Skeletal muscle cell (primary cell): ENCODE measurements around the gene PDE3A.
"Not testable (repeated sequence)": the region's sequence is repeated elsewhere in the genome, so short reads cannot be mapped to it uniquely, and the experiment has no call there.

Source experiments
- DNase-seq: peaks from one replicate; pipeline ENCODE4 v3.0.0-alpha.2; 2010; ENCODE audit warnings: low read depth
- H3K4me3 ChIP-seq: 2 replicates; pipeline ENCODE4 v1.5.1; 2011; ENCODE audit warnings: low read depth, mild to moderate bottlenecking, control low read depth, low read length, moderate library complexity

The PDE3A gene

DNA sequence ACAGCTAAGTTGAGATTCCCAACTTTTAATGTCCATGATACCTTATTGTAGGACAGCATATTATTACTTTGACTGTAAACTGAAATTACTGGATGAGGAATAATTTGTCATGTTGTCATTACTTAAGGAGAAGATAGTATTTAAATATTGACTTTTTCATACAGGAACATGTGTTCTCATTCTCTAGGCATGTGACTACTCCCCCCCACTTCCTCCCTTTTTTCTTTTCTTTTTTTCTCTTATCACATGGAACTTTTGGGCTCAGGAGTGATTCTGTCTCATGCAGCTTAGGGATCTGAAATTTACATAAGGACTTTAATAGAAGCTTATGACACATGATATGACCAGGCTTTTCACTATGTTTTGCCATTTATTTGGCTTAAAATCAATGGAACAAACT, 199.1 kb downstream of the PDE3A start:
- H3K4me3 ChIP-seq: no peak overlapping the region
- DNase-seq: no peak

DNA sequence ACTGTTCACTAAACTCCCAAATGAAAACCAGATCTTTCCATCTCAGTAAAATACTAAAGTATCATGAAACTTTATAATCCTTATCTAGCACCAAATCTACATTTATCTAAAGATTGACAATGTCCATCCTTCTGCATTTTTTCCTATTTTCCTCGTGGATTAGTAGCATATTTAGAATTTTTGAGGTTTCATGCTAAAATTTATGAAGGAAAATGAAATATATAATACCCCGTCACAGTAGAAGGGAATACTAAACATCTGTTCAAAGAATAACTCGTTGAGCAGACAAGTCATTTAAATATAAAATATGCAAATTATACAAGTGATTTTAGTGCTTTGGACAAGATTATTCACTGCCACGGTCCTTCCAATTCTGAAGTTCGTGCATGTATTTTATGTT, 204.1 kb downstream of the PDE3A start:
- no peak for DNase-seq

GRCh38 chr12:20576528-20576927, 208.2 kb downstream of the PDE3A start:
- no peak for DNase-seq
- H3K4me3 ChIP-seq: no peak overlapping the region

More for the DNA sequence above, 204.1 kb downstream of the PDE3A start:
- no peak overlapping the region for H3K4me3 ChIP-seq

- no peak overlapping the region for H3K4me3 ChIP-seq
- no peak for DNase-seq
Measured at GRCh38 chr12:20577054-20577453, 208.7 kb downstream of the PDE3A start.

- DNase-seq: no peak
- H3K4me3 ChIP-seq: no peak overlapping the region
Measured at GRCh38 chr12:20578142-20578541, 209.8 kb downstream of the PDE3A start.

DNA sequence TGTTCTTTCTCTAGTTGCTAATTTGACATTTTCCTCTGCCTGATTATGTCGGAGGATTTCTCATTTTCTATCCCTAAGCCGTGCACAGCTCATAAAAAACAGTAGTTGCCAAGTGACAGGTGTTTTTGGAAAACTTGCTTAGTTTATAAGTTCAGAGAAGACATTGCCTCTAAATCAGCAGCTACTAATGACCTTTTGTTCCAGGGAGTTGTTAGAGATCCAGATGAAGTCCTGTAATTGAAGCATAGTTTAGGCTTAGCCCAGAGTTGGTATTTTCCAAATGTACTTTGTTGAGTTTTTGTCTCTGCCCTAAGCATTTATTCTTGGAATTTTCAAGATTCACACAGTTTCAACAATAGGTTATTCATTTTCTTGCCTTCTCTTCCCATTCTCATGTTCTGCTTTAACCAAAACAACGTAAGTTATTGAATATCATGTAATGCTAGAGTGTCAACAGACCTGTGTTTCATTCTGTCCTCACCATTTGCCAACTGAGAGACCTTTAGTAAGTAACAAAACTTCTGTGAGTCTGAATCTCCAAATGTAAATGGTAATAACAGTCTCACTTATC, 216.8 kb downstream of the PDE3A start:
- no peak for DNase-seq
- H3K4me3 ChIP-seq: no peak overlapping the region

DNA sequence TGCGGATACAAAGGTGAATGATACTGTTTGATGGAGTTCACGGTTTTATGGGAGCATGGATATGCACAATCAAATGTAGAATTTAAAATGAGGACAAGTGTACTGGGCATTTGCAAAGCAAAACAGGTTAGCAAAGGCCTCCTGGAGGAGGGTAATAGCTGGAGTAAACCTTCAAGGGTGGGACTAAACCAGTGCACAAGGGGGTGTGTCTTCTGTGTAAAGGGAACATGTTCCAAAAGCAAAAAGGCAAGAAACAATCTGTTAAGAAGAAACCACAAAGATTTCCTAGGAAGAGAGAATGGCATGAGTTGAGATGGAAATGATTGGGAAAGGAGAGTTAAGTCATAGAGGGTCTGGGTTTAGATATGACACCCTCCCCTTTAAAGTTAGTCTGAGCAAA, 217.6 kb downstream of the PDE3A start:
- DNase-seq: no peak

DNA sequence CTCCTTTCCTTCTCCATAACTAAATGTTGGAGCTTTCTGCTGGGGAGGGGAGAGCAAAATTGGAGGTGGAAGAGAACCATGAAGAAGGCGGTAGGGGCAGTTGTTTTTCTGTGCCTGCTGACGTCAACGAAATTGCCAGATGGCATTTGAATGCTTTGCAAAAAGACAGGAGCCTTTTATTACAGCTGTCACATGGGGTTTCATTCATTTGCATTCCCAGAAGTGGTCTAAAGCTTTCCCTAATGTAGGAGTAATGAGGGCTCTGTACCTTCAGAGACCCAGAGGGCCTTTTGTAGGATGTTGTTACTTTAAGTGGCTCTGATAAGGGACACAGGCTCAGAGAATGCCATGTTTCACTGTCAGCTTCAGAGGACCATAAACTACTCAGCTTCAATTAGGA, 219.7 kb downstream of the PDE3A start:
- no peak overlapping the region for H3K4me3 ChIP-seq
- DNase-seq: no peak

More for the DNA sequence above, 217.6 kb downstream of the PDE3A start:
- no peak overlapping the region for H3K4me3 ChIP-seq

GRCh38 chr12:20590570-20590969, 222.2 kb downstream of the PDE3A start:
- DNase-seq: no peak
- no peak overlapping the region for H3K4me3 ChIP-seq

GRCh38 chr12:20592556-20592955, 224.2 kb downstream of the PDE3A start:
- no peak for DNase-seq
- H3K4me3 ChIP-seq: no peak overlapping the region

GRCh38 chr12:20593611-20594010, 225.3 kb downstream of the PDE3A start:
- H3K4me3 ChIP-seq: no peak overlapping the region
- DNase-seq: no peak

DNA sequence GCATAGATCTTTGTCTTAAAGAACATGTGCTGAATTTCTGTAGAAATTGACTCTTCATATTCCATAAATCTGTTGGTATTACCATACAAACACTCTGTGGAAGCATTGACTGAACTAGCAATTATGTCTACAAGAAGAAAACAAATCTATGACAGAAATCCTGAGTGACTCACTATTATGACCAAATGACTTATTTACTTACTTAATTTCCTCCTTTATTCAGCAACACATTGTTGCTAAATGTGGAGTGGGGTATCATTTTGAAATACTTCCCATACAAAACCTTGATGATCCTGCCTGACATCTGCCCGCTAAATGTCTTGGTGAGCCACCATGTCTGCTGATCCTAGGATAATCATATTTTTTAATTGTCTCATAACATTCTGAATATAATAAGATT, 227.7 kb downstream of the PDE3A start:
- H3K4me3 ChIP-seq: no peak overlapping the region
- no peak for DNase-seq

GRCh38 chr12:20599757-20600156, 231.4 kb downstream of the PDE3A start:
- no peak for DNase-seq
- no peak overlapping the region for H3K4me3 ChIP-seq

- DNase-seq: peak; percentile 18
- H3K4me3 ChIP-seq: no peak overlapping the region
Measured at GRCh38 chr12:20601668-20602280, 233.4 kb downstream of the PDE3A start.

GRCh38 chr12:20602641-20603391, 234.5 kb downstream of the PDE3A start:
- DNase-seq: peak; percentile 53
- H3K4me3 ChIP-seq: no peak overlapping the region

DNA sequence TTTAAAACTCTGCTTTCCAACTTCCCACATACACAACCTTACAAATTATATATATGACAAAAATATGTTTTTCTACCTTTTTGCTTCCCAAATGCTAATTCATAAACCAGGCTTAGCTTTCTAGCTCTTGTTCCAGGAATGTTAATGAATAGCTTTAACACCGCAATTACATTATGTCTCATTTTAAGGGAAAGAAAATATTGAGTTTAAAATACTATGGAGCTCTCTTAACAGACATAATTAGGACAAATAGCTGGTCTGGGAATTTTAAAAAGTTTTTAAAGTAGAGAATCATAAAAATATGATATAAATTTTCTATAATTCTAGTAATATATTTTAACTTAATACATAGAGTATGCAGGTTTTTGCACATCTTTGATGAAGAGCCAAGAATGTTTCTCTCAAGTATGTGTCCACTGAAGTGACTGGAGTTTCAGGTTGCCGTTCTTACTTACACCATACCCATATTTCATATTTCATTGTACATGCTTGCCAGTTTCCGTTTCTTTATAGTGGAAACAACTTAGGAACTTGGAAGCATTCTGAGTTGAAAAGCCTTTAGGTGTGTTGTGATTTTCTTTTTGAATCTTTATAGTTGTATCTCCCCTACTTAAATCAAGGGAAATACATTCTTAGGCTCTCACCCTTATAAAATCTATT, 236.2 kb downstream of the PDE3A start:
- DNase-seq: no peak
- no peak overlapping the region for H3K4me3 ChIP-seq

GRCh38 chr12:20615020-20615419, 246.7 kb downstream of the PDE3A start:
- not testable (repeated sequence) for H3K4me3 ChIP-seq, DNase-seq

DNA sequence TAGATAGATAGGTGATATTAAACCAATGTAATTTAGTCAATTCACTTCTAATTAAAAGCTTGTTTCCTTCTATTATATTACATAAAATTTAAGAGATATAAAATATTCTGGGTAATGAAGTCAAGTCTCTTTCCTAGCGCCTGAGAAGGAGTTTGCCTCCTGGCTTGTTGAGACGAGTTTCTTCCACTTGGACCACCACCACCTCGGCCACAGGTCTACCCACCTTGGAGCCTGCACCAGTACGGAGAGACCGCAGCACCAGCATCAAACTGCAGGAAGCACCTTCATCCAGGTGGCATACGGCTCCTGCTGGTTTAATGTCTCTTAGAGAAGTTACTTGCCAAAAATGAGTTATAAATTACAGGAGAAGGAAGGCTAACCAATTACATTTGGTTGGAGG, 247.8 kb downstream of the PDE3A start:
- no peak for DNase-seq
- H3K4me3 ChIP-seq: no peak overlapping the region

GRCh38 chr12:20620261-20620660, 251.9 kb downstream of the PDE3A start:
- H3K4me3 ChIP-seq: no peak overlapping the region
- no peak for DNase-seq

DNA sequence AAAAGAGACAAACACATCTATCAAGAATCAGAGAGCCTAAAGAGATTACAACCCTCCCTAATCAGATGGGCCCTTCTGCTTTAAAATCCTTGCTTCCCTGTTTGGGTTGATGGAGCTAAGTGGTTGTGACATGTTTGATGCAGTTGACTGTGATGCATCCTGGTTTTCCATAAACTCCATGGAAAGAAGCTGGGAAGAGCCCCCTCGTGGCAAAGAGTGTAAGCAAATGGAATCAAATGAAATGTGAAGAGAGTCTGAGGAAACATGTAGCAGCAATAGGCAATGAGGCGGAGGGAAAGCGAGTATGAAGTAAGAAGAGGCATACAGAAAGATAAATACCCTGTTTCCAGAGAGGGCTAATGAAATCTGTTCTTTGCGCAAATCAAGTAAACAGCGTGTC, 256.4 kb downstream of the PDE3A start:
- no peak for DNase-seq

More for the DNA sequence above, 256.4 kb downstream of the PDE3A start:
- H3K4me3 ChIP-seq: no peak overlapping the region
